ENCODE measurements around the gene SLC4A3. TPM values are rescaled to one million over a fixed set of nuclear protein-coding genes. Genes with fewer than 3 reads are reported as not detected.

The SLC4A3 gene
- total and polyA plus RNA-seq, 2 of the 13 experiments (the other 11 are each of a cell fraction or from before 2014, with no cell fraction given), result 0.18 to 0.95 TPM

- TF ChIP-seq ZNF567 (CRISPR knock-in tag; IDR thresholded peaks at IDR 0.05; ENCODE audit: borderline replicate concordance), result no peak
- TF ChIP-seq ZNF605 (CRISPR knock-in tag; IDR thresholded peaks at IDR 0.05), result no peak
Observed at GRCh38 chr2:219593154-219593553, 34.3 kb upstream of the SLC4A3 start (continued).

- Histone ChIP-seq H3K9ac (ENCODE audit: insufficient read depth, low read depth, low read length) (peak overlapping the region; percentile 47), H3K4me2 (ENCODE audit: low read depth, low read length) (peak overlapping the region; percentile 74), H3K4me3 (replicated peaks in 1 of 3; ENCODE audit: insufficient read depth in 1 of 3, low read depth in 2 of 3, low read length in 3 of 3) (peak overlapping the region in 2 of 3 experiments; percentile 21 to 22; a peak in 2 of 6 replicates), H3K79me2 (ENCODE audit: insufficient read depth, low read length) (peaks cover 6% of the 10 kb centered on the region), H3K27me3 (ENCODE audit: control insufficient read depth in 1 of 2, insufficient read depth in 2 of 2, low read length in 2 of 2) (no peaks in the 10 kb centered on the region; a peak in 1 of 5 replicates), H4K20me1 (ENCODE audit: insufficient read depth, low read length) (no peaks in the 10 kb centered on the region), H3K9me3 (ENCODE audit: low read length) (no peaks in the 10 kb centered on the region), H3K36me3 (replicated peaks in 1 of 2; ENCODE audit: control insufficient read depth in 1 of 2, insufficient read depth in 2 of 2, low read length in 2 of 2) (no peaks in the 10 kb centered on the region), H3K27ac (ENCODE audit: extremely low read length, insufficient read depth, low read length) (peak overlapping the region; percentile 95), H3K4me1 (ENCODE audit: insufficient read depth, low read length) (peaks cover 73% of the 10 kb centered on the region), H2AFZ (ENCODE audit: low read length) (no peak overlapping the region)
- no TSS peak for BruUV-seq (replicated peaks)
- in situ Hi-C loops (cut with HindIII; ENCODE audit: extremely low pct_ligation_motif_present, low pct_unique_long_range_greater_than_20kb), result loop anchor here (5.0 kb wide), 1 partner anchor 33 kb away; no protein-coding TSS in a partner anchor
- WGBS (ENCODE audit: low lambda C conversion rate), result 32% methylated on average over 3 of the region's 3 CpGs
- DNase-seq (ENCODE audit: low spot score) (peak; percentile 43), ATAC-seq (no peak), FAIRE-seq (no peak)
- intact Hi-C loops (cut with micrococcal nuclease; ENCODE audit: unreplicated experiment), result loop anchor here (5.0 kb wide), 3 partner anchors 33 to 208 kb away; partner anchors contain the start of genes DNPEP and GMPPA
- ChIA-PET POLR2A (interaction anchor here (3.2 to 7.6 kb wide), 3 partner anchors 19 to 34 kb away, joined by 31 to 150 read pairs (median 82); partner anchors contain the start of genes INHA and OBSL1), CTCF (ENCODE audit: low intra/inter-chr PET ratio, low total read pairs) (interaction anchor here (0.8 to 1.1 kb wide), 2 partner anchors 47 to 54 kb away, joined by 3 to 4 read pairs; no protein-coding TSS in a partner anchor)
- TF ChIP-seq PAXIP1 (CRISPR knock-in tag; conservative IDR thresholded peaks at IDR 0.05) (peak; percentile 43; the same call in 1 of the 2 replicates), ASH2L (IDR thresholded peaks at IDR 0.05; ENCODE audit: insufficient read length, low read depth, low read length) (peak; percentile 14), GATAD2A (CRISPR knock-in tag; IDR thresholded peaks at IDR 0.05) (peak; percentile 57), CTCF (CRISPR knock-in tag; IDR thresholded peaks at IDR 0.05) (peak; percentile 30), HIC2 (CRISPR knock-in tag; IDR thresholded peaks at IDR 0.05; ENCODE audit: low read depth) (no peak), TARDBP (CRISPR knock-in tag; IDR thresholded peaks at IDR 0.05) (peak; percentile 34; the same call in 1 of the 2 replicates), HMGXB4 (CRISPR knock-in tag; IDR thresholded peaks at IDR 0.05; ENCODE audit: borderline replicate concordance in 1 of 2, low read depth in 1 of 2) (peak in 1 of 2 experiments; percentile 10; a peak in 1 of 4 replicates), RCOR2 (CRISPR knock-in tag; IDR thresholded peaks at IDR 0.05) (no peak), RBFOX2 (IDR thresholded peaks at IDR 0.05; ENCODE audit: low read depth, low read length) (0 out of 2 replicates have a peak, but pooled peaks have one; percentile 18), ATF1 (CRISPR knock-in tag; IDR thresholded peaks at IDR 0.05) (0 out of 2 replicates have a peak, but pooled peaks have one; percentile 10)
Observed at GRCh38 chr2:219595256-219595655, 32.2 kb upstream of the SLC4A3 start.
